CD4-positive, alpha-beta T cell (primary cell): ENCODE measurements around the gene ASCC3. TPM values are rescaled to one million over a fixed set of nuclear protein-coding genes. Genes with fewer than 3 reads are reported as not detected.

Experiments used
- ATAC-seq: fragments of 200-7000 bp; cut with Tn5 transposase; one replicate; pipeline ENCODE4 v1.10.0; 2022; ENCODE audit warnings: mild to moderate bottlenecking; ENCODE audit not compliant: poor library complexity
- CTCF ChIA-PET: fragments of 350-600 bp; sonication (Branson Sonifier 250); formaldehyde crosslinking; loops from one replicate; lab custom pipeline; 2021; ENCODE audit warnings: antibody characterized with exemption, inconsistent platforms; lab: Charles Lee
- POLR2A ChIA-PET: fragments of 350-600 bp; sonication (Branson Sonifier 250); formaldehyde crosslinking; loops from one replicate; lab custom pipeline; 2021; ENCODE audit warnings: antibody characterized with exemption, inconsistent platforms; lab: Charles Lee
- DNase-seq, 14 experiments: peaks; one replicate each; pipeline ENCODE4 v3.0.0-alpha.2; 2013 to 2020; ENCODE audit warnings: mixed read lengths in 2 of 14
- H3K27ac ChIP-seq, 2 donors: one replicate each; pipeline versions ENCODE4 v1.5.1 to v1.7.0; 2013; ENCODE audit warnings: low read length in 2 of 2, low read depth in 1 of 2, mild to moderate bottlenecking in 1 of 2
- H3K27me3 ChIP-seq, 2 experiments: 1 replicate in 1 of 2; 2 replicates in 1 of 2; pipeline versions ENCODE4 v1.6.1 to v1.7.0; 2013; ENCODE audit warnings: low read length in 2 of 2, control low read depth in 1 of 2, mild to moderate bottlenecking in 1 of 2, moderate library complexity in 1 of 2; ENCODE audit not compliant: insufficient read depth in 2 of 2, control insufficient read depth in 1 of 2
- H3K36me3 ChIP-seq: one replicate; pipeline ENCODE4 v1.6.1; 2013; ENCODE audit warnings: low read length, control low read depth; ENCODE audit not compliant: insufficient read depth
- H3K4me1 ChIP-seq: one replicate; pipeline ENCODE4 v1.6.1; 2013; ENCODE audit warnings: low read length, control low read depth; ENCODE audit not compliant: insufficient read depth
- H3K4me3 ChIP-seq: one replicate; pipeline ENCODE4 v1.5.1; 2013; ENCODE audit warnings: mild to moderate bottlenecking, low read length, moderate library complexity
- H3K9me3 ChIP-seq, 2 experiments: 1 replicate in 1 of 2; 2 replicates in 1 of 2; pipeline versions ENCODE4 v1.6.1 to v1.7.0; 2013; ENCODE audit warnings: low read length in 2 of 2, mild to moderate bottlenecking in 2 of 2, control low read depth in 1 of 2, moderate library complexity in 1 of 2; ENCODE audit not compliant: control insufficient read depth in 1 of 2, insufficient read depth in 1 of 2
- H3K27ac Mint-ChIP-seq: one replicate; pipeline ENCODE4 v1.8.0; 2020; ENCODE audit warnings: mixed read lengths
- H3K27me3 Mint-ChIP-seq: one replicate; pipeline ENCODE4 v1.8.0; 2021; ENCODE audit warnings: mixed read lengths
- H3K36me3 Mint-ChIP-seq: one replicate; pipeline ENCODE4 v1.8.0; 2021; ENCODE audit warnings: low read depth, mixed read lengths
- H3K4me1 Mint-ChIP-seq: one replicate; pipeline ENCODE4 v1.8.0; 2021; ENCODE audit warnings: low read depth, mixed read lengths
- H3K4me3 Mint-ChIP-seq: one replicate; pipeline ENCODE4 v1.8.0; 2020; ENCODE audit warnings: mild to moderate bottlenecking, mixed read lengths
- H3K9me3 Mint-ChIP-seq: one replicate; pipeline ENCODE4 v1.8.0; 2020; ENCODE audit warnings: mixed read lengths
- intact Hi-C, 2 experiments: fragments of 100-400 bp; cut with DNase I in 1 of 2; cut with micrococcal nuclease in 1 of 2; formaldehyde crosslinking; loops; one replicate each; pipeline versions ENCODE4 v1.15.1 to v1.9.0; 2023 to 2025; cut with DNase I, micrococcal nuclease
- total RNA-seq, 174 experiments: library from RNA in 2 of 174; stranded (reverse) in 2 of 174; gene quantifications; one replicate each; pipeline ENCODE4 v1.2.3 and lab custom pipeline; 2021 to 2026
- TF ChIP-seq, protein P1 (sequence below): fragments of 200-600 bp; IDR thresholded peaks from one replicate; pipeline ENCODE4 v1.8.0; 2022; ENCODE audit warnings: antibody characterized with exemption, mild to moderate bottlenecking

ASCC3 gene
- total RNA-seq, 2 experiments from 2014 or later: 28.9 to 30.4 TPM

DNA sequence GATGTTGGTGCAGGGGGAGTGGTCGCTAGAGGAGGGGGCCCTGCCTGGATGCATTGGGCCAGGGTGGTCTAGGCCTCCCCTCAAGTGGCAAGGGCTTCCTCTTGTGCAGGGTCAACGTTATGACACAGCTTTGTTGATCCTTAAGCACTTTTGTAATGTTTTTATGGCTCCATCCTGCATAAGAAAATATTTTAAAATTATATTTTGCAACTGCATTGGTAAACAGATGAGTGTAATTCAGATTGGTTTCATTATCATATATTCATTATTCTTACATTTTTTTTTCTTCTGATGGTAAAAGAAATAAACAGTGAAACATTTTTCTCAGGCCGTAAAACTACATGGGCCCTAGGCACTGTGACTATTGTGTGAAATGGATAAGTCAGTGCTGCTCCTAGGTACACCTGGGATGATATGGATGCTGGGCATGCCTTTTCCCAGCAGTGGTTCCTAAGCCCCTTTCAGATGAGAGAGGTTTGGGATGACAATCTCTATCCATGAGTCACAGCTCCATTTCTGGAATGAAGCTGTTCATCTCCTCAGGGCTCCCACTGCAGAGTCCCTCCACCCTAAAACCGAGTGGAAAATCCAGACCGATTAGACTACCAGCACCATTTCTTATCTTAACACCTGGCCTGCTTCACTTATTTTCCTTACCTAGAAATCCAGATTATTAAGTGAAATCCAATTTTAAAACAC is 410.6 kb downstream of the ASCC3 start:
- TF ChIP-seq, protein P1, sequence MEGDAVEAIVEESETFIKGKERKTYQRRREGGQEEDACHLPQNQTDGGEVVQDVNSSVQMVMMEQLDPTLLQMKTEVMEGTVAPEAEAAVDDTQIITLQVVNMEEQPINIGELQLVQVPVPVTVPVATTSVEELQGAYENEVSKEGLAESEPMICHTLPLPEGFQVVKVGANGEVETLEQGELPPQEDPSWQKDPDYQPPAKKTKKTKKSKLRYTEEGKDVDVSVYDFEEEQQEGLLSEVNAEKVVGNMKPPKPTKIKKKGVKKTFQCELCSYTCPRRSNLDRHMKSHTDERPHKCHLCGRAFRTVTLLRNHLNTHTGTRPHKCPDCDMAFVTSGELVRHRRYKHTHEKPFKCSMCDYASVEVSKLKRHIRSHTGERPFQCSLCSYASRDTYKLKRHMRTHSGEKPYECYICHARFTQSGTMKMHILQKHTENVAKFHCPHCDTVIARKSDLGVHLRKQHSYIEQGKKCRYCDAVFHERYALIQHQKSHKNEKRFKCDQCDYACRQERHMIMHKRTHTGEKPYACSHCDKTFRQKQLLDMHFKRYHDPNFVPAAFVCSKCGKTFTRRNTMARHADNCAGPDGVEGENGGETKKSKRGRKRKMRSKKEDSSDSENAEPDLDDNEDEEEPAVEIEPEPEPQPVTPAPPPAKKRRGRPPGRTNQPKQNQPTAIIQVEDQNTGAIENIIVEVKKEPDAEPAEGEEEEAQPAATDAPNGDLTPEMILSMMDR: no peak
- peaks cover 22% of the 10 kb centered on the region for H3K4me1 Mint-ChIP-seq
- Histone ChIP-seq H3K9me3 (peaks cover 10 to 27% of the 10 kb centered on the region in 2 experiments), H3K4me3 (no peak overlapping the region), H3K27ac (no peak overlapping the region), H3K36me3 (no peaks in the 10 kb centered on the region), H3K4me1 (peaks cover 15% of the 10 kb centered on the region), H3K27me3 (peaks cover 55 to 80% of the 10 kb centered on the region in 2 experiments)
- intact Hi-C loops: loop anchor here in 1 of 2 experiments (10.0 kb wide), 1 partner anchor 356 kb away; no protein-coding TSS in a partner anchor
- peaks cover 7% of the 10 kb centered on the region for H3K9me3 Mint-ChIP-seq
- no peak overlapping the region for H3K27ac Mint-ChIP-seq
- H3K27me3 Mint-ChIP-seq: peaks cover 91% of the 10 kb centered on the region
- no peak overlapping the region for H3K4me3 Mint-ChIP-seq
- no peaks in the 10 kb centered on the region for H3K36me3 Mint-ChIP-seq
- DNase-seq (no peak), ATAC-seq (no peak)
- ChIA-PET POLR2A (no interaction called here), CTCF (no interaction called here)

DNA sequence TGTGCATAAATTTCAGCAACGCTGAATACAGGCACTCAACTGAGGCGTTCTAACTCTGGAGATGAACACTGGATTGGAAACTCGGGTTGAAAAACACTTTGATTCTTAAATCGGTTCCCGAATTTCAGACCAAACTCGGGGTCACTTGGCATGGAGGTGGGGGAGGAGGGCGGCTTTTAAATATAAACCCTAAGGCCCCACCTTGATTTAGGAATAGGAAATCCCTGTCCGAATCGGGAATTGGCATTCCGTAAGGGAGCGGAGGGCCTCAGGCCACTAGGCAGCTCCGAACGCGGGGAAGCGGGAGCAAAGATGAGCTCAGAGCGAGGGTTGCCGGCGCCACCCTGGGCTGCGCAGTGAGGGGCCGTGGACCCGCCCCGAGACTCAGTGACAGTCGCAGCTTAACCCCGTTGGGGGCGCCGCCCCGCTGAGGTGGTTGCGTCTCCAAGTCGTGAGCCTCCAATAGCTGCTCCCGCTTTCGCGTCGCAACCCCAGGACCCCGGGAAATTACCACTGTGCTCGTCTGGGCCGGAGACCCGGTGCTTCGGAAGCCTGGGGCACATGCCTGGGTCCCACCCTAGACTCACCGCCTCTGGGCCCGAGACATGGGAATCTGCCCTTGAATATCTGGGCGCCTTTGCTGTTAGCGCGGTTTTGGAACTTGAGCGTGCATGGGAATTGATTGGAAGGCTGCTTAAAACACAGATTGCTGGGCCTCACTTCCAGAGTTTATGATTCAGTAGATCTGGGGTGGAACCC is 411.8 kb downstream of the ASCC3 start:
- Histone ChIP-seq H3K36me3 (no peaks in the 10 kb centered on the region), H3K9me3 (peaks cover 10 to 39% of the 10 kb centered on the region in 2 experiments), H3K4me3 (no peak overlapping the region), H3K27me3 (peaks cover 68 to 92% of the 10 kb centered on the region in 2 experiments), H3K27ac (no peak overlapping the region), H3K4me1 (peaks cover 26% of the 10 kb centered on the region)
- Mint-ChIP-seq H3K36me3 (no peaks in the 10 kb centered on the region), H3K27me3 (peaks cover 96% of the 10 kb centered on the region), H3K4me1 (peaks cover 28% of the 10 kb centered on the region), H3K9me3 (peaks cover 7% of the 10 kb centered on the region), H3K27ac (no peak overlapping the region), H3K4me3 (no peak overlapping the region)
- CTCF ChIA-PET: no interaction called here
- TF ChIP-seq, protein P1: no peak
- no peak for ATAC-seq
- DNase-seq: no peak
- intact Hi-C loops: loop anchor here (10.0 kb wide), 2 partner anchors 854 to 874 kb away; no protein-coding TSS in a partner anchor
- POLR2A ChIA-PET: interaction anchor here (0.8 kb wide), 1 partner anchor 15 kb away, joined by 3 read pairs; no protein-coding TSS in a partner anchor

DNA sequence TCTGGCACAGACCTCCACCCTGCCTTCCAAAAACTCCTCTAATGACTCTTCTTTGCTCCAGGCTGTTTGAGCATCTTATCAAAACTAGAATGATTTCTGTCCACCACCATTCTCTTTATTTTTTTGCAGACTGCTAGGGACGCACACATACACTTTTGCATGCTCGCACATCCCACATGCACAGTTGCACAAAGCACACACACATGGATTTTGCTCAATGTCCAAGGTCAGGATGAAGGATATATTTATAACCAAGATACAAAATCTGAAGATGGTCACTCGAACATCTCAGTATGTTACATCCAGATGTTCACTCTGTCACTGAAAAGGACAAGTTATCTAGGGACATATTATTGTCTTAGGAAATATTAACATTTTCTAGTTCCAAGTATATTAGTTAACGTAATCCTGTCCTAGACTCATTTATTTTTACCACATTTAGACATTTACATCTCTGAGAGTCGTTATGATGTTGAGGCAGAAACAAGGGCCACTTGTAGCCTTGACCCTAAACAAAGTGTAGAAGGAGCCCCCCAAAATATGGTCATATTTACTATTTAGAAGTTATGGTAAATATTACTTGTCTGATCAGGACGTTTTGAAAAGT is 413.0 kb downstream of the ASCC3 start:
- Mint-ChIP-seq H3K27ac (no peak overlapping the region), H3K36me3 (no peaks in the 10 kb centered on the region), H3K27me3 (peaks cover 98% of the 10 kb centered on the region), H3K4me1 (peaks cover 28% of the 10 kb centered on the region), H3K4me3 (peak overlapping the region; percentile 39), H3K9me3 (peaks cover 7% of the 10 kb centered on the region)
- POLR2A ChIA-PET: no interaction called here
- CTCF ChIA-PET: no interaction called here
- TF ChIP-seq, protein P1: no peak
- Histone ChIP-seq H3K27ac (no peak overlapping the region), H3K4me1 (peaks cover 32% of the 10 kb centered on the region), H3K27me3 (peaks cover 79 to 96% of the 10 kb centered on the region in 2 experiments), H3K4me3 (no peak overlapping the region), H3K9me3 (peaks cover 19 to 47% of the 10 kb centered on the region in 2 experiments), H3K36me3 (no peaks in the 10 kb centered on the region)
- no peak for DNase-seq
- intact Hi-C loops: loop anchor here (10.0 kb wide), 2 partner anchors 853 to 873 kb away; no protein-coding TSS in a partner anchor
- ATAC-seq: no peak
